NCI-H748 (cell line): Measurements from ENCODE around the gene UCK1.

ENCODE experiments used
- DNase-seq: peaks from one replicate; lab custom pipeline; 2025; ENCODE audit not compliant: unreplicated experiment; lab: John Stamatoyannopoulos, UW

Gene UCK1

GRCh38 chr9:131530920-131531832, at the start of gene UCK1:
Gene UCK1 (minus strand): TSS chr9:131531263. CDS start chr9:131531174, 89 bp downstream.
- DNase-seq, result peak; percentile 91

DNA sequence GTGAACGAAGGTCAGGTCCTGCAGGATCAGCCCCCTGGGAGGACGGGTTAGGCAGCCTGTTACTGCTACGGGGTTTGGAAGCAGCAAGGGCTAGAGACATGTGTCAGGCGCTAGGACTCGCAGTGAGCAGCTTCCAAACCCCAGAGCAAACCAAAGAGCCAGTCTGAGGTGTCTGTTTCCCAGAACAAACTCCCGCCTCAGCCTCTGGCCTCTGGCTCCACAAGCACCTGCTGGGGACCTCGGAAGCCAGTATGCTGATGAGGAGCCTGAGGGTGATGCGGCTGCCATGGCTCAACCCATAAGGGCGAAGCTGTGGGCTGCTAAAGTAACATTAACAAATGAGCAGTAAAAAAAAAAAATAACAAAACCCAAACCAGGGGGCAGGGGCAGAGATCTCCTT, 49.3 kb upstream of the UCK1 start:
- DNase-seq, result no peak

DNA sequence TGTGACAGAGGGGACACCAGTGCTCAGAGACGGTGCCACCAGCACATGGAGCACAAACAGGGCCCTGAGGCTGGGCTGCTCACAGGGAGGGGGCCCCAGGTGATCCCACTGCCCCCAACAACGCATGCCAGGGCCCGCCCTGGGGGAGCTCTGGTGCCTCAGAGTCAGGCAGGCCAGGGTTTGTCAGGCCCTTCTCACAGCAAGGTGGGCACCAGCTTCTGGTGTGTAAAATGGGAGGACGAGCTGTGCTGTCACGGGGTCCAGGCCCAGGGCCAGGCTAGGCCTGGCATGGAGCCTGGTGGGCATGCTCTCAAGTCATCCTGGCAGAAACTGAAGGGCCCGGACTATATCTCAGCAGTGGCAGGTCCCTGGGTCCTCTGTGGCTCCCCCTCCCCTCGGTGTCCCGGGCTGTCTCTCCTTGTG, 48.7 kb upstream of the UCK1 start:
- DNase-seq, result no peak

GRCh38 chr9:131578731-131579504, 47.9 kb upstream of the UCK1 start:
- DNase-seq, result no peak

DNA sequence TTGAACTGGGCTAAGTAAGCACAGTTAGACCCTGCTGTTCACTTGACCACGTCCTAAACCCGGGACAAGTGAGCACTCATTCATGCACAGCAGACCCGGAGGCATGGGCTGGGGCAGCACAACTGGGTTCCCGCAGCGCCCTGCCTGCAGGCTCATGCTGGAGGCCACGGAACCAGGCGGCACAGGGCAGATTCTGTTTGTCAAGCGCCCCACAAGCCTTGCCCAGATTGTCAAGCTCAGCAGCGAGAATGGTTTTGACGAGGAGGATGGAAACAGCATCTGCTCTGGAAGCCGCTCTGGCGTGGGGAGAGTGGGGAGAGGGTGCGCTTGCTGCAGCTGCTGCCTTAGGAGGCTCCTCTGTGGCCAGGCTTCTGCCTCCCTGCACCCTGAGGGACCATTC, 47.0 kb upstream of the UCK1 start:
- DNase-seq, result no peak

DNA sequence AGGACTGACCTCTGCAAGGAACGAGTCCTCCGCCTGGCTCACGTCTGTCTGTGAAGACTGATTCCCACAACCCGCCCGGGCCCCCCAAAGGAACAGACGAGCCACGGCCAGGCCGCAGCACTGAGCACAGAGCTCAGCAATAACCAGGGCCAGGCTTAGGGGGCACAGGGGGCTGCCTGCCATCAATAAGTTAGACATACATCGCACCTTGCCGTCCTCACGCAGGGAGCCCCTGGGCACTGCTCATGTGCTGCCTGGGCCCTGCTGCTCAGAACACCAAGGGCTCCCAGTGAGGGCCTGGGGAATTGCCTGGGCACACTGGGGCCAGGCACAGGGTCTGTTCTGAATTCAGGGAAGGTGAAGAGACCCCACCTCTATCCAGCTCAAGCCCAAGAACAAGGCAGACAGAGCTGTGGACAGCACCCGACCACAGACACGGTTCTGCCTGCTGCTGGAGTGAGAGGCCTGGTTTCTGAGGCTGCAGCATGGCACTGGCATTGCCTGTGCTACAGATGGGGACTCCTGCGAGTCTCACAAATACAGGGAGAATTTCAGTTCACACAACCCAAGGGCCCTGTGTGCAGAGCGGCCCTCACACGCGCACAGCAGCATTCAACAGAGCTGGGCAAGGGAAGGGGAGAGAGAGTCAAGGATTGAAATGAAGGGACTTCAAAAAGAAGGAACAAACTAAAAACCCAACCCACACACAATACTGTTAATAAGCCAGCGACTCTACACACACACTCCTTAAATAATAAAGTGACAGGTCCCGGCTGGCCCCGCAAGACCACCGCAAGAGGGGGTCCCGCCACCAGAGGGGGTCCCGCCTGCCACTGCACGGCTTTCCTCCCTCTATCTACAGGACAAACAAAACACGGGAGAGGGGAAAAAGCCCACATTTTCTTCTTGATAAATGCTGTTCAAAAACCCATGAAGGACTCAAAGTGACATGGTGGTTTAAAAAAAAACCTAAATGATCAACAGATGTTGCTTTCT, 46.2 kb upstream of the UCK1 start:
- no peak for DNase-seq

- DNase-seq, result no peak
Observed at GRCh38 chr9:131575946-131576853, 45.1 kb upstream of the UCK1 start.

- DNase-seq, result no peak
Observed at GRCh38 chr9:131574730-131575640, 43.9 kb upstream of the UCK1 start.

DNA sequence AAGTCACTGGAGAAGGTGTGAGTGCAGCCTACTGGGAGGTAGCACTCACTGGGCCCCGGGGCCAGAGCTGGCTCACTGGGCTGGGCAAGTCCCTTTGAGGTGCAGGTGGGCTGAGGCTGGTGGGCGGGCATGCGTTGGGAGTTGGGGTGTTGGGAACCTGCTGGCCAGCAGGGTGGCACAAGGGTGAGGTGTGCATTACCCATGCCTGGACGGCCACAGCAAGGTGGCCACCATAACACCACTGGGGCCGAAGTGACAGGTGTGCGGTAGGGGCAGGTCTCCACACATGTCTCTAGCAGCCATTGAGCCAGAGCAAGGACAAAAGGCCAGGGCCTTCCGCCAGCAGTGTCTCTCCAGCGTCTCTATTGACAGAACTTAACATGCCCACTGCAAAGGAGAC, 36.8 kb upstream of the UCK1 start:
- no peak for DNase-seq

GRCh38 chr9:131566158-131566557, 35.1 kb upstream of the UCK1 start:
- no peak for DNase-seq

- no peak for DNase-seq
Observed at GRCh38 chr9:131565369-131565768, 34.3 kb upstream of the UCK1 start.

DNA sequence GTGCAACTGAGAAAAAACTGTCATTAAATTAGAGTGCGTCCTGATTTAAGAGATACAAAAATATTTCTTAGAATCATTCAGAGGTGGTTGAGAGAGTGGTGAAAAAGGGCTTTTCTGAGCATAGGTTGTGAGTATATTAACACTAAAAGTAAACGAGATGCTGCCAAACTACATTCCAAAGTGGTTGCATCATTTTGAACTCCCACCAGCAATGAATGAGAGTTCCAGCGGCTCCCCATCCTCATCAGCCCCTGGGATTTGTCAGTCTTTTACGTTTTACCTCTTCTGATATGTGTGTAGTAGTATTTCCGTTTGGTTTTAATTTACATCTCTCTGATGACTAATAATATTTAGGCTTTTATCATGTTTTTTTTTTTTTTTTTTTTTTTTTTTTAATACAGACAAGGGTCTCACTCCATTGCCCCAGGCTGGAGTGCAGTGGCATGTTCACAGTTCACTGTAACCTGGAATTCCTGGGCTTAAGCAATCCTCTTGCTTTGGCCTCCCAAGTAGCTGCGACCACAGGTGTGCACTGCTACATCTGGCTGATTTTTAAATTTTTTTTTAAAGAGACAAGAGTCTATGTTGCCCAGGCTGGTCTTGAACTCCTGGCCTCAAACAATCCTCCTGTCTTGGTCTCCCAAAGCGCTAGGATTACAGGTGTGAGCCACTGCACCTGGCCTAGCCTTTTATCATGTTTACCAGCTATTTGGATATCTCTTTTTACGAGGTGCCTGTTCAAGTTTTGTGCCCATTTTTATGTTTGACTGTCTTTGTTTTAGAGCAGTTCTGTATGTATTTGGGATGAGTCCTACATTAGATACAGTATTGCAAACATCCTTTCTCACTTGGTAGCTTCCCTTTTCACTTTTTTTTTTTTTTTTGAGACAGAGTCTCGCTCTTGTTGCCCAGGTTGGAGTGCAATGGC, 31.2 kb upstream of the UCK1 start:
- peak; percentile 10 for DNase-seq

- DNase-seq, result no peak
Observed at GRCh38 chr9:131559421-131560000, 28.4 kb upstream of the UCK1 start.

DNA sequence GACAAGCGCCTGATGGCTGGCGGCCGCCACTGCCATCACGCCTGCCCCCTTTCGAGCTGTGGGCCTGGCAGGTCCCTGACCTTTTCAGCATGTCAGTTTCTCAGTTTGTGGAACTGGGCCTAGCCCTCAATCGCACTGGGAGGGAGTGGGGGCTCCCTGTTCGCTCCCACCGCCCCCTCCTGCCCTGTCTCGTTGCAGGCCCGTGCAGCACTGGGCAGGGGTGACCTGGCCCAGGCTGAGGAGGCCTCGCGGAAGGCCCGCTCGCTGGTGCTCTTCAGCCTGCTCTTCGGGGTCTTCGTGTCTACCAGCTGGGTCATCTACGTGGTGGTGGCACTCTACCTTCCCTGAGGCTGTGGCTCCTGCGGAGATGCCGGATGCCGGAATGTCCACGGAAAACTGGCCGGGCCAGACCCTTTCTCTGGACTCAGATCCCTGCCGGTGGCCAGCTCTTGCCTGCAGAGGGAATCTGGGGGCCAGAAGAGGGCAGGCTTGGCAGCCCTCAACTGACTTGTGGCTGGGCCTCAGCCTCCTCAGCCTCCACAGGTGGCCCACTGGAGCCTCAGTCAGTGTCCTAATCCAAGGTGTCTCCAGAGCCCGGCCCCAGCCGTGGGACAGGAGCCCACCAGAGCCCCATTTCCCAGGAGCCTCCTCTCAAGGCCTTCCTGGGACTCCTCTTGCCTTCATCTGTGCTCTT, 26.9 kb upstream of the UCK1 start:
- no peak for DNase-seq

GRCh38 chr9:131555841-131556673, 25.0 kb upstream of the UCK1 start:
- no peak for DNase-seq

DNA sequence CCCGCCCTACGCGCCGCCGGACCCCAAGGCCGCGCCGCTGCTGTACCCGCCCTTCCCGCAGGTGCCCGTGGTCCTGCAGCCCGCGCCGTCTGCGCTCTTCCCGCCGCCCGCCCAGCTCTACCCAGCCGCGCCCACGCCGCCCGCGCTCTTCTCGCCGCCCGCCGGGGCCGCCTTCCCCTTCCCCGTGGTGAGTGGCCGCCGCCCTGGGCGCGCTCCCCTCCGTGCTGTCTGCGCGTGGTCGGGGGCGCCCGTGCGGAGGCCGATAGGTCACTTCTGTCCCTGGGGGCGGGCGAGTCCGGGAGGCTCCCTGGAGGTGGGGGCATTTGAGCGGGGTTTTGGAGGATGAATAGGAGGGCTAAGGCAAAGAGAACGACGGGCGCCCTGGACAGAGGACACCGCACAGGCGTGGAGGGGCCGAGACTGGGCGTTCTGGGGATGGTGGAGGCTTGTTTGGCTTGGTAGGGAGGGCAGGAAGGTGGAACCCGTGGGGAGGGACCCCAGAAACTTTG, 23.8 kb upstream of the UCK1 start:
- no peak for DNase-seq
